ENCODE data around the gene SYF2.
"Not testable (repeated sequence)": the region's sequence is repeated elsewhere in the genome, so short reads cannot be mapped to it uniquely, and the experiment has no call there.

Gene SYF2

DNA sequence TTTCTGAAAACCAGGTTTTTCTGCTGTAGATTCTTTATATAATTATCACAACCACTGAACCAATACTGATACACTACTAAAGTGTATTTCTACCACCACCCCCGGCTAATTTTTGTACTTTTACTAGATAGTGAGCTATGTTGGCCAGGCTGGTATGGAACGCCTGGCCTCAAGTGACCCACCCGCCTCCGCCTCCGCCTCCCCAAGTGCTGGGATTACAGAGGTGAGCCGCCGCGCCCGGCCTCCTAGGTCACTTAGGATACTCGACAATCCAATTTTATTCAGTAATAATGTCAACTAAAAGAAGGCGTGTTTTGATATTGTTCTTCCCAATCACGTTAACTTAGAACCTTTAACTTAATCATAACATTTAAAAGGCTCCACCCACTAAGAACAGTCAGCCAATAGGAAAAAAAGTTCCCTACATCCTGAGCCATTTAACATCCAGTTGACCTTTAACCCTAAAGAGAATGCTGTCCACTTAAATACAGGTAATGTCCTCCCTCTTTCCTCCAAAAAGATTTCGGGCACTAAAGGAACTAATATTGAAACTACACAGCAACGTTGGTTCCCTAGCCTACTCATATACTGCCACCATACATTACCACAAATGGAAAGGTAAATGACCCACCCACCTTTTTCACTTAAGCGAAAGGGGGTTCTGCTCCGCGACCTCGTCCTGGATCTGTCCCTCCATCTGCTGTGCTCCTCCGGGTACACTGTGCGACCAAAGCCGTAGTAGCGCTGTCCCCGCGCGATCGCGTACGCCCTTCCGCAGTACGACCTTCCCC, 13.7 kb upstream of the SYF2 start:
- no peak for DNase-seq

DNA sequence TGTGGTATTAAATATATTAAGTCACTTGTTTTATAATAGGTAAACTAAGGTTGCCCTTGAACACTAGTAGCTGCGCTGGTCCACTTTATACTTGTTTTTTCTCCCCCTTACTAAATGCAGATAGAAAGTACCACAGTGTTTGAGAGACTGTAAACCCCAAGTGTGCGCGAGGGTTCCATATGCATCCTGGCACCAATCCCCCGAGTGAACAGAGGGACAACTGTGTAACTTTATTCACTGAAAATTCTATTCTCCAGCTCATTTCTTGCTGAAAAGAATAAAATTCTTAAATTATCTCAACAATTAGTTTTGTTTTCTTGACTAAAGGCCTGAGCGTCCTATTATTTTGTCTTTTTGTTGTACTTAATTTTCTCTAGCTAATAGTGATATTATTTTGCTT, 13.1 kb upstream of the SYF2 start:
- no peak for DNase-seq

DNA sequence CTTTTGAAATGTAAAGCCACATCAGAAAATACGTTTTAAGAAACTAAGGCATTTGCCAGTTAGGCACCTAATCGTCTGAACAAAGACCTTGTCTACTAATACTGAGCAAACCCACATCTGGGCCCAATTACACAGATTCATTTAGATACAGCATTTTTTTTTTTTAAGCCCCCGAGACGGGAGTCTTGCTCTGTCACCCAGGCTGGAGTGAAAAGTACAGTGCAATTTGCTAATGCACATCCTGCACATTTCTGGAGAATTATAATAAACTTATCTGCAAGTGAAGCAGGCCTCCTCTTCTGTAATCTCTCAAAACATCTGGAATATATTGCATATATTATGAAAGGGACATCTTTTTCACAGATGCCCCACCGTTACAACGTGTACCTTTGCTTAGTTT, 11.6 kb upstream of the SYF2 start:
- DNase-seq = no peak

DNA sequence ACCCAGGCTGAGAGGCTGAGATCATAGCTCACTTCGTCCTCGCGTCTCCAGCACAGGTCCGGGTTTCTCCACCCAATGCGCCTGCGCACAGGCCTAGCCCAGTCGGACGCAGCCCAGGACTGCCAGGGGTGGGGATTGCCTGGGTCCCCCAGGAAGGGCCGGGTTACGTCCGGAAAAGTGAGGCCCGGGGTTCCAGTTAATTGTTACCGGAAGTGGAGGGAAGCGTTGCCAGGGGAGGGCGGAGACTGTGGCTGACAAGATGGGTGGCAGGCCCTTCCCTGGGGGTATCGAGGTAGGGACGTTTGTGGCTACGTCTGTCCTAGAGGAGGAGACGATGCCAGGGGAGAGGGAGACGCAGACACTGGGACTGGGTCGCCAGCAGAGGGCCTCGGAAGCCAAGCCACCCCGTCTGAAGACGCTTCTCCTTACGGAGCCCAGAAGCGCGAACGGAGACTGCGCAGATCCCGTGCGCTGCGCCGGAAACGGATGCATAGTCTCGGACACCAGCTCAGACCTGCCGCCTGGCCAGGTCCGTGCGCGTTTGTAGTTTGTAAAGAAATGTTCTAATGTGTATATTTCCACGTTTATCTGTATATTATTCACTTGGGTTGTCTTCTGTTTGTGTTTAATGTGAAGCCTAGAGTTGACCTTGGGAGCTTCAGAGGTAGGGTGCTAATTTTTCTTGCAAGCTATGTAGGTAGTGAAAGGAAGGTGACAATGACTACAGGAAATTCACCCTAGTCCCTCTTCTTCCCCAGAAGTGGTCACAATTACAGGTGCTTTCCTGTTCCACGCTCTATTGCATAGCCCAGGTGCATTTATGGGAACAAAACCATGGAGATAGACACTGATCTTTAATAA, 7.6 kb upstream of the SYF2 start:
- peak; percentile 96 for DNase-seq

DNA sequence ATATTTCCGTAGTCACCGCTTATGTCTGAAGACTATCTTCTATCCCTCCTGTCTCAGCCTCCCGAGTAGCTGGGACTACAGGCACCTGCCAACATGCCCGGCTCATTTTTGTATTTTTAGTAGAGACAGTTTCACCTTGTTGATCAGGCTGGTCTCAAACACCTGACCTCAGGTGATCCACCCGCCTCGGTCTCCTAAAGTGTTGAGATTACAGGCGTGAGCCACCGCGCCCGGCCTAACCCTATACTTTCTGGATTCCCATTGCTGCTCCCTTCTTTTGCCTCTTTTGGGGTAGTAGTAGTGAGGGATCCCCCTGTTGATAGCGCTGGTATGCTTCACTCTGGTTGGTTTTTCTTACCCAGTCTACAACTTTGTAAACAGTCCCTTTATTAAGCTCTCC, 5.7 kb upstream of the SYF2 start:
- DNase-seq = no peak

DNA sequence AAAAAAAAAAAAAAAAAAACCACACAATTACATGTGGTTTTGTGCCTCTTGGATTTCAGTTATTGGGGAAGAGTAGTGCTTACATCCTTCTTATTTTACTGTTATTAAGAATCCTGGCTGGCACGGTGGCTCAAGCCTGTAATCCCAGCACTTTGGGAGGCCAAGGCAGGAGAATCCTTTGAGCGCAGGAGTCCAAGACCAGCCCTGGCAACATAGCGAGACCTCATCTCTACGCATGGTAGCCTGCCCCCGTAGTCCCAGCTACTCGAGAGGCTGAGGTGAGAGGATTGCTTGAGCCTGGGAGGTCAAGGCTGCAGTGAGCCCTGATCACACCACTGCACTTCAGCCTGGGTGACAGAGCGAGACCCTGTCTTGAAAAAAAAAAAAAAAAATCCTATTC, 4.0 kb upstream of the SYF2 start:
- not testable (repeated sequence) for DNase-seq

DNA sequence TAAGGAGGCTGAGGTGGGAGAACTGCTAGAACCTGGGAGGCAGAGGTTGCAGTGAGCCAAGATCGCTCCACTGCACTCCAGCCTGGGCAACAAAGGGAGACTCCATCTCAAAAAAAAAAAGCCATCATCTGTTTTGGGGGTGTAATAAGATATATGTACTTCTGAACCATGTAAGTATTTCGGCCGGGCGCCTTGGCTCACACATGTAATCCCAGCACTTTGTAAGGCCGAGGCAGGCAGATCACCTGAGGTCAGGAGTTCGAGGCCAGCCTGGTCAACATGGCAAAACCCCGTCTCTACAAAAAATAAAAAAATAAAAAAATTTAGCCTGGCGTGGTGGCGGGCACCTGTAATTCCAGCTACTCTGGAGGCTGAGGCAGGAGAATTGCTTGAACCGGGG, 3.1 kb upstream of the SYF2 start:
- not testable (repeated sequence) for DNase-seq

DNA sequence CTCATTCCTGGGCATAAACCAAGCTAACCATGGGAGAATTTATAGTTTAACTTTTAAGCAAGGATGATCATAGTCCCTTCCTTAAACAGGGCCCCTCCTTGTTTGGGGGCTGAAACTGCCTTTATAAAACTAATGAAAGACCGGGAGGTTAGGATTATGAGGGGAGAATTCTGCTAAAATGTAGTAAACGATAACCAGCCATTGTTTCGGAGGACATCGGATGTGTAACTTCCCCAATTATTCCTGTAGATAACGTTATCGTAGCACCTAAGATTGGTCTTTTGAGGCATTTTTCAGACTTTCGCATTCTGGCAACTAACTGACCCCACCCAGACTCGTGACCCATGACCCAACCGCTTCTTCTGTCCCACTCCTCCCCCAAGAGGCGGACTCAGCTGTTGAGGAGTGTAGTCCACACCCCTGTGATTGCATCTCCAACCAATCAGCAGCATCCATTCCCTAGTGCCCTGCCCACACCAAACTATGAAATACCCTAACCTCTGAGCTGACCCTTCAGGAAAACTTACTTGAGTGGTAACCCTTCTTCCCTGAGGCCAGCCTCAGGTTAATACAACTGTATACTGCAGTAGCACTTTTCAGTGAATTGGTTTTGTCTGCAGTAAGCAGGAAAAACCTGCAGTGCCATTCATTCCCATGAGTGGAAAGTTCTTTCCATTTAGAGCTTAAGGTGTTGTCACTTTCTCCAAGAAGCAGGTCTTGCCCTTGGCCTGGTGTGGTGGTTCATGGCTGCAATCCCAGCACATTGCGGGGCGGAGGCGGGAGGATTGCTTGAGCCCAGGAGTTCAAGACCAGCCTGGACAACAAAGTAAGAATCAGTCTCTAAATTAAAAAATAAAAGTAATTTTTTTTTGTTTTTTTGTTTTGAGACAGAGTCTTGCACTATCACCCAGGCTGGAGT, 823 bp upstream of the SYF2 start:
- no peak for DNase-seq

DNA sequence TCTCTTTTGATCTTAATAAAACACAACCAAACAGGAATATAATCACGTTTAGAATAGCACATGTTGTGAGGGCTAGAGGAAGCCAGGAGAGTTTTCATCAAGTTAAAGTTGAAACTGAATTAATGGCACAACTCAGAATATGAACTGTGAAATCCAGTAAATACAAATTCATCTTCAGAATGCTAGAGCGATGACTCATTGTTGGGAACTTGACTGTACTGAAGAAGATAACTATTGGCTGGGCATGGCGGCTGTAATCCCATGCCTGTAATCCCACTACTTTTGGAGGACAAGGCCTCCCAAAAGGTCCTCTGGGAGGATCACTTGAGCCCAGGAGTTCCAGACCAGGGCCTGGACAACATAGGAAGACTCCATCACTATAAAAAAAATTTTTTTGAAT, 8.8 kb downstream of the SYF2 start:
- DNase-seq = no peak

DNA sequence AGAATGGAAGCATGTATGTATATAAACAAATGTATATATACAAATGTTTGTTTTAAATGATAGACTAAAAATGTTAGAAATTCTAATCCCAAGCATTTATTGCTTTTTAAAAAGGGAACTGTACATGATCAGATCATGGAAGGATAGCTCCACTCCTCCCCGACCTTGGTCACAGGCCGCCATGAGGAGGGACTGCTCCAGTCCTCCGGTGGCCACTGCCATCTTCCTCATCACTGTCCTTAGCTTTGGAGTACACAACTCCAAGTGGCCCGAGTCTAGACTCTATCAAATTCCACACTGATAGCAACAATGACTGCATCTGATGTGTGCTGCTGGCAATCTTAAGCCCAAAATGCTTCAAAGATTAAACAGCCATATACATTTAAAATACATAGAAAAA, 9.7 kb downstream of the SYF2 start:
- DNase-seq = no peak

DNA sequence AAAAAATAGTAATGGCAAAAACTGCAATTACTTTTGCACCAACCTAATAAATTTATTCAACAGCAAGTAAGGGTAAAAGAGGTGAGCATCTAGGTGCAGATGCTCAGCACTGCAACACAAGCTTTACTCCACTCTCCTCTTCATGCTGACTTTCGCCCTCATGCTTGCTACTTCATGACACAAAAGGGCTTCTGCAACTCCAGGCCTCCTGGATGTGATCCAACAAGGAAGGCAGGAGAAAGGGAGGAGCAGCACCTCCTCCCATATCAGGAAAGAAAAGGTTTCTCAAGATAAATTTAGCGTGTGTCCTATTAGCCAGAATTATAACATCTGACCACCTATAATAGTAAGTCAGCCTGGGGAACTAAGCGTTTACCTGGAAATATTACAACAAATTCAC, 11.6 kb downstream of the SYF2 start:
- no peak for DNase-seq

DNA sequence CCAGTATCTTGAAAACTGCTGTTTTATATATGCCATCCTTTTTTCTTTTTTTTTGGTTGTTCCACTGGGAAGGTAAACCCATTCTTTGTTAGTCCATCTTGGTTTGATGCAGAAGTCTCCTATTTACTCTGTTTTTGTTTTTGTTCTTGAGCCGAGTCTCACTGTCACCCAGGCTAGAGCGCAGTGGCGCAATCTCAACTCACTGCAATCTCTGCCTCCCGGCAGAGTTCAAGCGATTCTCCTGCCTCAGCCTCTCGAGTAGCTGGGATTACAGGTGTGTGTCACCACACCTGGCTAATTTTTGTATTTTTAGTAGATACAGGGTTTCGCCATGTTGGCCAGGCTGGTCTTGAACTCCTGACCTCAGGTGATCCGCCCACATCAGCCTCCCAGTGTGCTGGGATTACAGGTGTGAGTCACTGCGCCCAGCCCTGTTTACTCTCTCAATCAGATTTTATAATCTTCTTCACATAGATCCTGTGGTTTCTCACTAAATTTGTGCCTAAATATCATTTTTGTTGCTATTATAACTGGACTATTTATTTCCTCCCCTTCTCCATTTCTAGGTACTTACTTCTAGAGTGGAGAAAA, 12.5 kb downstream of the SYF2 start:
- no peak for DNase-seq

DNA sequence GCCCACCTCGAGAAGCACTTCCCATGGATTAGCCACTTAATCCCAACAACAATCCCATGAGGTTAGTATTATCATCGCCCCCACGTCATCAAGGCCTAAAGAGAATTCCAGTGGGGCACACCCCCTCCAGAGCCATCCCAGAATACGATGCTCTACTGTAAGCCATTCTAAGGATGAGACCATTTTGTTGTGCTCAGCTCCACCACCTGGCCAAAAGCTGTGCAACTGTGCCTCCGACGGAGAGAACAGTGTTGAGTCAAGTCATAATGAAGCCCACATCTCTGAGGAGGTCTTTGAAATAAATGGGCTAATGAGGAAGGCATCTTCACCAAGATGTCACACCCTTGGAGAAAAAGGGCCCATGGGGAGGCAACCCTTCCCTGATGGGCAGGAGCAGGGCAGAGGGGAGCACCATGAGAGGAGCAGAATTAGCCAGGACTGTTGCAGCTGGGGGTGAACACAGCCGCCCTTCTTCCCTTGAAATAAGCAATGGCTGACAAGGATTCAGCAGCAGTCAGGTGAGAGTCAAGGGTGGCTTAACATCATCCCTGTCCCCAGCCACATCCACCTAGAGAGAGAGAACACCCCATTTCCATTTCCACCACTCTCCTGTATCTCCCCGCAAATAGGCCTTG, 14.6 kb downstream of the SYF2 start:
- DNase-seq = no peak

DNA sequence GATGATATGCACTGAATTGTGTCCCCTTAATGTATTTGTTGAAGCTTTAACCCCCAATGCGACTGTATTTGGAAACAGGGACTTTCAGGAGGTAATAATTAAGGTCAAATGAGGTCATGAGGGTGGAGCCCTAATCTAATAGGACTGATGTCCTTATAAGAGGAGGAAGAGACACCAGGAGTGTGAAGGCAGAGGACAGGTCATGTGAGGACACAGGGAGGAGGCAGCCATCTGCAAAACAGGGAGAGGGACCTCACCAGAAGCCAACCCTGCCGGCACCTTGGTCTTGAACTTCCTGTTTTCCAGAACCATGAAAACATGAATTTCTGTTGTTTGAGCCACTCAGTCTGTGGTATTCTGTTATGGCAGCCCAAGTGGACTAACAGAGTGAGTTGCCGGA, 15.3 kb downstream of the SYF2 start:
- DNase-seq = no peak

DNA sequence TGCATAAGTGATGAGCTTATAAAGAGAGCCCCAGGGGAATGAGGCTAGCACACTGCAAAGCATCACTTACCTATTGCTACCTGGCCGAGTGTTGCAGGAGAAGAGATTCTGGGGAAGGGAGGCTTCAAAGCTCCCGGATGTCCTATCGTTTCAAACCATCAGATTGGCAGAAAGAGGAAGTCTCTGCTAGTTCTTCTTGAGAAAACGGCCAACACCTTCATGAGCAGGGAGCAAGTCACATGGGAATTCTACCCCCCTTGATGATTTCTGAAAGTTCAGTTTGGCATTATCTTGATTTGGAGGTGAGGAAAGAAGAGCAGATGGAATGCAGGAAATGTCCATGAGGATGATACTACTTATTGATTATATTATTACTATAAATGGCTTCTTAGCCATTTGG, 16.2 kb downstream of the SYF2 start:
- DNase-seq = no peak

DNA sequence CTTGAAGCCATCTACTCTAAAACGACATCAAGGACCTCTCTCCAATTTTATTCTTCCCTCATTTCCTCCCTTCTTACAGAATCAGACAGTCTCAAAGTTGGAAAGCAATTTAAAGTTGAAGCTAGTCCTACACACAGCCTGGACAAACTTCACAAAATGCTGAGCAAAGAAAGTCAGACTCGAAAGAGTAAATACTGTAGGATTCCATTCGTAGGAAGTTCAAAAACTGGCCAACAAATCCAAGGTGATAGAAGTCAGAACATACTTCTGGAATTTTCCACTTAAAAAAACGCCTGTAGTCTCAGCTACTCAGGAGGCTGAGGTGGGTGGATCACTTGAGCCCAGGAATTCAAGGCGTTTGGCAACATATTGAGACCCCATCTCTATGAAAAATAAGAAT, 19.6 kb downstream of the SYF2 start:
- DNase-seq = no peak

DNA sequence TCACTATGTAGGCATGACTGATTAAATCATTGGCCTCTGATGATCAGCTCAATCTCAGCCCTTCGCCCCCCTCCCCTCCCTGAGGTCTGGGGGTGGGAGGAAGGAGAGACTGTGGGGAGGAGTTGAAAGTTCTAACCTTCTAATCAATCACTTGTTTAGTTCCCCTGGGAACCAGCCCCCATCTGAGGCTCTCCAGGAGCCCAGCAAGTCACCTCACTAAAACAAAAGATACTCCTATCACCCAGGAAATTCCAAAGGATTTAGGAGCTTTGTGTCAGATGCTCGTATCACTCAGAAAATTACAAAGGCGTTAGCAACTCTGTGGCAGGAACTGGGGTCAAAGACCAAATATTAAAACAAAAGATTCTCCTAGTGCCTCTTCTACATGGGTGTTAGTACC, 21.6 kb downstream of the SYF2 start:
- DNase-seq = no peak

DNA sequence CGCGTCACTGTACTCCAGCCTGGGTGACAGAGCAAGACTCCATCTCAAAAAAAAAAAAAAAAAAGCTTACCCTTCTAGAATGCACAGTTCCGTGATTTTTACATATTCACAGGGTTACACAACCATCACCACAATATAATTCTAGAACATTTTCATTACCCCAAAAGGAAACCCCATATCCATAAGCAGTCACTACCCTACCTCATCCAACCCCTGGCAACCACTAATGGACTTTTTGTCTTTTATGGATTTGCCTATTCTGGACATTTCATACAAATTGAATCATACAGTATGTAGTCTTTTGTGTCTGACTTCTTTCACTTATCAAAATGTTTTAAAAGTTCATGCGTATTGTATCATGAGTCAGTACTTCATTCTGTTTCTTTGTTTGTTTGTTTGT, 22.8 kb downstream of the SYF2 start:
- DNase-seq = no peak

DNA sequence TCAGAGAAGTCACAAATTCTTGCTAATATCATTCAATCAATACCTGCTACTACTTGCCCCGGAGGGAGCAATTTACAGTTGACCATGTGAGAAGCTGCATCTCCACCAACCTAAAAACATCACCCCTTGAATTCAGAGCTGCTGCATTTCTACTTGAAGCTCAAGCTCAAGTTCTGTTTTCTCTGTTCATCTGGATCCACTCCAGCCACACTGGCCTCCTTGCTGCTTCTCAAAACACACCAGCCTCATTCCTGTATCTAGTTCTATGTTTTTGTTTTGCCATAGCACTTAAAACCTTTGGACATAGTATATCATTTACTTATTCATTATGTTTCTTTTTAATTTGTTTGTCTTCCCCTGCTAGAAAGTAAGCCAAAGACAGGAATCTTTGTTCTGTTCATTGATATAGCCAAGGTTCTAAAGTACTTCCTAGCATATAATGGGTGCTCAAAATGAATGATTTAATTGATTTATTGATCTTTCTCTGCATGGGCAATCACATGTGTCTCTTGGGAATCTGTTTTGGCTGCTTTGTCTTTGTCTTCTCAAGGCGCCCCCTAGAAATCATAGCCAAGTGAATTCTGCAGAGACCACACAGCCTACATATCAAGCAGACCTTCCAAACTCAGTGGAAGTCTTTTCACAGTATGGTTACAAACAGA, 23.6 kb downstream of the SYF2 start:
- DNase-seq = no peak

DNA sequence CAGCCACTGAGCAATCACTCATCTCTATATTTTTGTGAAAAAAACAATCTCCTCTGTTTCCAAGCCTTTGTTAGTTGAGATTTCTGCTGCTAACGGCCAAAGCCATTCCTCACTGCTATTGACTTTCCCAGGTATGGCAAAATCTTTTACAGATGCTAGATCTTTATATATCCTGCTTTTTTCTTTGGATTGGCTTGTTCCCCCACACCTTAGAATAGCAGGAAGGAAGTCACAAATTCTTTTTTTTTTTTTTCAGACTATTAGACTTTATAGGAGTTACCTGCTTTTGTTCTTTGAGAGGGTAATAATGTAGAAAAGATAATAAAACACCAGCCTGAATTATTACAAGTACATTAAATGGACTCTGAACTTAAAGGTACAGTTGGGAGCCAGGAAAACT, 24.2 kb downstream of the SYF2 start:
- no peak for DNase-seq

DNA sequence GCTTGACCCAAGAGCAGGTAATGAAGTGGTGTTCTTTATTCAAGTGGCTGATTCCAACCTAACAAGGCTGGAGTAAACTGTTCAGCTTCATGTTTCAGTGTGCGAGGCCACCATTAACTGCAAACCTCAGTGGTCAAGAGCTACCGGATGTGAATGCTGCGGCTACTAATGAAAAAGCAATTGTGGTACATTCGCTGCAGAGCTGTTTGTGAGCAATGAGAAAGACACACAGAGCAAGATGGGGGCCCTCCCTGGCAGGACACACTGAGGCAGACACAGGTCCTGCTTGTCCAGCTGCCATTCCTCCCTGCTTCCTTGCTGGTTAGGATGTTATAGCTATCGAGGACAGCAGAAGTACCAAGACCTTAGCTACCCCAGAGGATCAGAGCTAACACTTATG, 26.1 kb downstream of the SYF2 start:
- no peak for DNase-seq

DNA sequence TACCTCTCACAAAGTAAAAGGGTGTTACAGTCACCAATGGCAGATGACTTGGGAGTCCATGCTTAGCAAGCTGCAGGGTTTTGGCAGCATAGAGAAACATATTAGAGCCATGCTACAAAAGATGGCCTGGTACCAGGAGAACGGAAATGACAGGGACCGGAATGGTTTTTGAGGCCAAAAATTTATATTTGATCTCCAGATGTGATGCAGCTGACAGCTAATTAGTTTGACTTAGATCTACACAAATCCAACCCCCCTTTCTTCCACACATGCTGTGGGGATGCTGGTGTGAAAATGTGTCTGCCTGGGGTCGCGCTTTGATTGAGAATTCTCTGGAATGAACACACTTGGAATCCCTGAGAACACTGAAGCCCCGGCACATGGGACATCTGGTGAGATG, 26.5 kb downstream of the SYF2 start:
- no peak for DNase-seq

Data from NCI-H2107 (cell line).